OCI-LY7 (cell line): ENCODE measurements around the gene WDR49. TPM values are rescaled to one million over a fixed set of nuclear protein-coding genes. Genes with fewer than 3 reads are reported as not detected.
"Not testable (repeated sequence)": the region's sequence is repeated elsewhere in the genome, so short reads cannot be mapped to it uniquely, and the experiment has no call there.

Experiments
- BruUV-seq: library from RNA; stranded (reverse); fragments of 400-500 nt; replicated peaks from 2 replicates; lab custom pipeline; 2021; lab: Mats Ljungman, UMichigan
- CTCF ChIA-PET: fragments of 300-600 bp; sonication (Branson Sonifier 250); formaldehyde crosslinking; loops from one replicate; lab custom pipeline; 2022; ENCODE audit warnings: antibody characterized with exemption; ENCODE audit not compliant: unreplicated experiment; lab: Charles Lee
- POLR2A ChIA-PET: fragments of 300-600 bp; sonication (Branson Sonifier 250); formaldehyde crosslinking; loops from one replicate; lab custom pipeline; 2022; ENCODE audit warnings: antibody characterized with exemption; lab: Charles Lee
- DNase-seq: peaks from one replicate; pipeline ENCODE4 v3.0.0-alpha.2; 2015; ENCODE audit warnings: low spot score
- H2AFZ ChIP-seq: fragments of 200-600 bp; sonication (generic), shearing (Covaris generic); 2 replicates; pipeline ENCODE4 v1.6.1; 2014; ENCODE audit warnings: mild to moderate bottlenecking, antibody characterized with exemption, low read length, moderate library complexity
- H3K27ac ChIP-seq: fragments of 200-600 bp; sonication (generic); 2 replicates; pipeline ENCODE4 v1.5.1; 2014; ENCODE audit warnings: mixed run types, low read depth, mild to moderate bottlenecking, moderate library complexity, low read length, inconsistent platforms; ENCODE audit not compliant: poor library complexity, severe bottlenecking
- H3K36me3 ChIP-seq: fragments of 200-600 bp; sonication (generic); 2 replicates; pipeline ENCODE4 v1.6.1; 2014; ENCODE audit warnings: mild to moderate bottlenecking, antibody characterized with exemption, low read length, moderate library complexity, mixed read lengths; ENCODE audit not compliant: insufficient read depth
- H3K4me1 ChIP-seq: fragments of 200-600 bp; sonication (generic); 2 replicates; pipeline ENCODE4 v1.5.1; 2014; ENCODE audit warnings: mild to moderate bottlenecking, low read length; ENCODE audit not compliant: insufficient read depth, poor library complexity, severe bottlenecking
- H3K4me2 ChIP-seq: fragments of 200-600 bp; sonication (generic); 2 replicates; pipeline ENCODE4 v1.6.1; 2014; ENCODE audit warnings: mild to moderate bottlenecking, low read length
- H3K4me3 ChIP-seq: fragments of 200-600 bp; sonication (generic); 2 replicates; pipeline ENCODE4 v1.5.1; 2014; ENCODE audit warnings: mild to moderate bottlenecking, low read depth, low read length; ENCODE audit not compliant: poor library complexity, severe bottlenecking
- H3K79me2 ChIP-seq: fragments of 200-600 bp; sonication (generic); 2 replicates; pipeline ENCODE4 v1.6.1; 2016; ENCODE audit warnings: low read depth, mild to moderate bottlenecking, low read length, moderate library complexity, mixed read lengths; ENCODE audit not compliant: insufficient read depth
- H3K9me2 ChIP-seq: fragments of 200-600 bp; sonication (generic); 2 replicates; pipeline ENCODE4 v1.6.1; 2016; ENCODE audit warnings: mild to moderate bottlenecking, low read length, mixed read lengths; ENCODE audit not compliant: insufficient read depth
- H3K9me3 ChIP-seq: fragments of 200-600 bp; sonication (generic); 2 replicates; pipeline ENCODE4 v1.6.1; 2014; ENCODE audit warnings: mild to moderate bottlenecking, mixed run types, low read length, mixed read lengths
- H4K20me1 ChIP-seq: fragments of 200-600 bp; sonication (generic); 2 replicates; pipeline ENCODE4 v1.6.1; 2014; ENCODE audit warnings: mild to moderate bottlenecking, antibody characterized with exemption, low read length, moderate library complexity, mixed read lengths; ENCODE audit not compliant: insufficient read depth
- EZH2phosphoT487 ChIP-seq: fragments of 200-600 bp; sonication (generic); IDR thresholded peaks from 2 replicates; pipeline ENCODE4 v1.6.1; 2018; ENCODE audit warnings: low read depth, borderline replicate concordance, mild to moderate bottlenecking, mixed run types, antibody characterized with exemption, low read length, moderate library complexity, mixed read lengths
- intact Hi-C: fragments of 100-400 bp; cut with micrococcal nuclease; formaldehyde crosslinking; loops from one replicate; pipeline ENCODE4 v1.10.0; 2022; ENCODE audit not compliant: unreplicated experiment
- total RNA-seq, 2 experiments: library from RNA; depleted of rRNA in 1 of 2; stranded (reverse); fragments of >200 nt in 1 of 2; shearing (Covaris generic) in 1 of 2; gene quantifications; 2 replicates each; pipeline ENCODE4 v1.2.3, GENCODE V29; 2014 to 2022
- TF ChIP-seq, protein P1 (sequence below): fragments of 200-600 bp; sonication (generic); conservative IDR thresholded peaks from 2 replicates; pipeline ENCODE4 v1.5.1; 2014; ENCODE audit warnings: mild to moderate bottlenecking, antibody characterized with exemption, low read length, moderate library complexity, mixed read lengths

Gene WDR49
- total RNA-seq, 2 experiments from 2014 or later: not detected

DNA sequence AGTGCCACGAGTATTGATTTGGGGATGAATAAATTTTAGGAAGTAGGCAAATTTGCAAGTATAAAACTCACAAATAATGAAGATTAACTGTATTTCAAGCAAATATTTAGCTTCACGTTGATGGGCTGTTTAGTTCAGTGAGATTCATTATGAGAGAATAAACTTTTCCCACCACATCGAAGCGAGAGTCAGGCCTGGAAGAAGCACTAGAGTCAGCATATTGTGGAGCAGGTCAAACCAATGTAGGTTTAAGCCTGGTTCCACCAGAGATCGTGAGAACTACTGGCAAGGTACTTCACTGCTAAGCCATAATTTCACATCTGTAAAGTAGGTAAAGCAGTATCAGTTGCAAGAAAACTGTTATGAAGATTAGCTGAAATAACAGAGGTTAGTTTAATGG, 22.3 kb downstream of the WDR49 start:
- H3K4me2 ChIP-seq: no peak overlapping the region
- no peak overlapping the region for H2AFZ ChIP-seq
- no peaks in the 10 kb centered on the region for H3K9me2 ChIP-seq
- POLR2A ChIA-PET: interaction anchor here (1.1 kb wide), 1 partner anchor 33 kb away, joined by 3 read pairs; no protein-coding TSS in a partner anchor
- H3K9me3 ChIP-seq: no peaks in the 10 kb centered on the region
- no peaks in the 10 kb centered on the region for H3K36me3 ChIP-seq
- H3K4me3 ChIP-seq: no peak overlapping the region
- TF ChIP-seq, protein P1, sequence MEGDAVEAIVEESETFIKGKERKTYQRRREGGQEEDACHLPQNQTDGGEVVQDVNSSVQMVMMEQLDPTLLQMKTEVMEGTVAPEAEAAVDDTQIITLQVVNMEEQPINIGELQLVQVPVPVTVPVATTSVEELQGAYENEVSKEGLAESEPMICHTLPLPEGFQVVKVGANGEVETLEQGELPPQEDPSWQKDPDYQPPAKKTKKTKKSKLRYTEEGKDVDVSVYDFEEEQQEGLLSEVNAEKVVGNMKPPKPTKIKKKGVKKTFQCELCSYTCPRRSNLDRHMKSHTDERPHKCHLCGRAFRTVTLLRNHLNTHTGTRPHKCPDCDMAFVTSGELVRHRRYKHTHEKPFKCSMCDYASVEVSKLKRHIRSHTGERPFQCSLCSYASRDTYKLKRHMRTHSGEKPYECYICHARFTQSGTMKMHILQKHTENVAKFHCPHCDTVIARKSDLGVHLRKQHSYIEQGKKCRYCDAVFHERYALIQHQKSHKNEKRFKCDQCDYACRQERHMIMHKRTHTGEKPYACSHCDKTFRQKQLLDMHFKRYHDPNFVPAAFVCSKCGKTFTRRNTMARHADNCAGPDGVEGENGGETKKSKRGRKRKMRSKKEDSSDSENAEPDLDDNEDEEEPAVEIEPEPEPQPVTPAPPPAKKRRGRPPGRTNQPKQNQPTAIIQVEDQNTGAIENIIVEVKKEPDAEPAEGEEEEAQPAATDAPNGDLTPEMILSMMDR: no peak
- TF ChIP-seq EZH2phosphoT487: no peak
- CTCF ChIA-PET: no interaction called here
- no peak overlapping the region for H3K27ac ChIP-seq
- no peaks in the 10 kb centered on the region for H3K4me1 ChIP-seq
- DNase-seq: no peak
- no peaks in the 10 kb centered on the region for H3K79me2 ChIP-seq
- H4K20me1 ChIP-seq: no peaks in the 10 kb centered on the region; the same call in 1 of the 2 replicates
- BruUV-seq: no TSS peak
- intact Hi-C loops: no loop called here

DNA sequence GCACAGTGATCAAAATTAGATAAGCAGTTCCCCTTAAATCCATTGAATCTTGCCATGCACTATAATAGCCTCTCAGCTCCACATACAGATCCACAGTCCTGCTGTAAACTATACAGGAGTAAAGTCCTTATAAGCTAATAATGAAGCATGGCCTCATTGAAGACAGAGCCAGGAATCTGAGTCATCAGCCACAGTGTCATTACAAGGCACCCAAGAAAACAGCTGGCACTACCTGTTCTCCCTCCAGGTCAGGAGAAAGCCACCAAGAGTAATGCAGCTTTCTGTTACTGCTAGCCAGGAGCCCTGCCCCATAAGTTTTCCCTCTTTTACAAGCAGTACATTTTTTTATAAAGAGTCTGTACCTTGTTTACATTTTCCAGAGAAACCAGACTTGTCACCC, 27.3 kb downstream of the WDR49 start:
- Histone ChIP-seq H3K4me1 (no peaks in the 10 kb centered on the region), H3K79me2 (no peaks in the 10 kb centered on the region), H2AFZ (no peak overlapping the region), H3K36me3 (no peaks in the 10 kb centered on the region), H4K20me1 (no peaks in the 10 kb centered on the region), H3K9me2 (no peaks in the 10 kb centered on the region), H3K4me3 (no peak overlapping the region), H3K9me3 (no peaks in the 10 kb centered on the region), H3K27ac (no peak overlapping the region), H3K4me2 (no peak overlapping the region)
- intact Hi-C loops: no loop called here
- CTCF ChIA-PET: no interaction called here
- no peak for DNase-seq
- TF ChIP-seq EZH2phosphoT487: no peak
- TF ChIP-seq, protein P1: no peak
- POLR2A ChIA-PET: interaction anchor here (1.3 kb wide), 1 partner anchor 23 kb away, joined by 3 read pairs; no protein-coding TSS in a partner anchor
- no TSS peak for BruUV-seq

DNA sequence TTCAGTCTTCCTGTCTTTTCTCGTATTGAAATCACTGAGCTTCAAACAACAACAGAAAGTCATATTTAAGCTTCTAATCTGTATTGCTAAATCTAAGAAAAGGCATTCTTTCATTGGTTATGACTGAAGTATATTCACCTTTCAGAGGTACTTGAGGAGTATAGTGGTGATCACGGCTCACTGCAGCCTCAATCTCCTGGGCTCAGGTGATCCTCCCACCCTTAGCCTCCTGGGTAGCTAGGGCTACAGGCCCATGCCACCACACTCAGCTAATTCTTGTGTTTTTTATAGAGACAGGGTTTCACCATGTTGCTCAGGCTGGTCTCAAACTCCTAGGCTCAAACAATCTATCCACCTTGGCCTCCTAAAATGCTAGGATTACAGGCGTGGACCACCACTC, 38.7 kb downstream of the WDR49 start:
- intact Hi-C loops: no loop called here
- Histone ChIP-seq H3K4me3 (no peak overlapping the region), H2AFZ (no peak overlapping the region), H4K20me1 (no peaks in the 10 kb centered on the region), H3K4me2 (no peak overlapping the region), H3K36me3 (no peaks in the 10 kb centered on the region), H3K79me2 (no peaks in the 10 kb centered on the region), H3K9me3 (no peaks in the 10 kb centered on the region), H3K27ac (no peak overlapping the region), H3K4me1 (no peaks in the 10 kb centered on the region), H3K9me2 (no peaks in the 10 kb centered on the region)
- POLR2A ChIA-PET: interaction anchor here (0.6 kb wide), 2 partner anchors 718 to 844 kb away, joined by 3 to 6 read pairs; no protein-coding TSS in a partner anchor
- BruUV-seq: no TSS peak
- TF ChIP-seq EZH2phosphoT487: no peak
- TF ChIP-seq, protein P1: no peak
- CTCF ChIA-PET: no interaction called here
- no peak for DNase-seq

DNA sequence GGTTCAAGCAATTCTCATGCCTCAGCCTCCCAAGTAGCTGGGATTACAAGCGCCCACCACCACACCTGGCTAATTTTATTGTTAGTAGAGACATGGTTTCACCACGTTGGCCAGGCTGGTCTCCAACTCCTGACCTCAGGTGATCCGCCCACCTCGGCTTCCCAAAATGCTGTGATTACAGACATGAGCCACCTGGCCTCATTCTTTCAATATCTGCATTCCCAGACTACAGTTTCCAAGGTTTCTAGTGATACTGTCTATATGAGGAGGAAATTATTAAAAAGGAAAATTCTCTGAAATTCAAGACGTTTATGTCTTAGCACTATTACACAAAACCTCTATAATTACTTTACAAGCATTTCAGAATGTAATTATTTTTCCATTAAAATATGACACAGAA, 39.5 kb downstream of the WDR49 start:
- H3K9me2 ChIP-seq, DNase-seq, H2AFZ ChIP-seq, BruUV-seq, POLR2A ChIA-PET, H3K4me3 ChIP-seq, H3K79me2 ChIP-seq, H3K9me3 ChIP-seq, H3K27ac ChIP-seq, H3K4me1 ChIP-seq, H3K4me2 ChIP-seq, intact Hi-C loops, H4K20me1 ChIP-seq, CTCF ChIA-PET, H3K36me3 ChIP-seq: not testable (repeated sequence)
